CD14-positive monocyte (primary cell): Measurements from ENCODE around the gene ZP2. TPM values are rescaled to one million over a fixed set of nuclear protein-coding genes. Genes with fewer than 3 reads are reported as not detected.
A peak's percentile ranks its signal among the peaks of the same experiment; 100 is the strongest.
"Not testable (repeated sequence)": the region's sequence is repeated elsewhere in the genome, so short reads cannot be mapped to it uniquely, and the experiment has no call there.

Experiments
- DNase-seq, 3 donors: peaks; one replicate each; pipeline ENCODE4 v3.0.0-alpha.2; 2011 to 2022
- H2AFZ ChIP-seq: 2 replicates; pipeline ENCODE4 v1.6.0; 2012; ENCODE audit warnings: mild to moderate bottlenecking, low read depth, low read length, inconsistent platforms; ENCODE audit not compliant: insufficient read depth, poor library complexity, severe bottlenecking
- H3K27ac ChIP-seq, 2 donors: 1 replicate in 1 of 2; 2 replicates in 1 of 2; pipeline ENCODE4 v1.5.1; 2012 to 2013; ENCODE audit warnings: low read length in 2 of 2, control low read depth in 1 of 2, inconsistent platforms in 1 of 2, low read depth in 1 of 2, mild to moderate bottlenecking in 1 of 2
- H3K27me3 ChIP-seq, 2 donors: one replicate each; pipeline versions ENCODE4 v1.6.0 to v1.6.1; 2011 to 2013; ENCODE audit warnings: low read length in 2 of 2; ENCODE audit not compliant: control insufficient read depth in 2 of 2, insufficient read depth in 2 of 2
- H3K36me3 ChIP-seq, 2 donors: replicated peaks in 1 of 2; 1 replicate in 1 of 2; 2 replicates in 1 of 2; pipeline versions ENCODE4 v1.5.1 to v1.6.1; 2012 to 2013; ENCODE audit warnings: low read length in 2 of 2, control low read depth in 1 of 2, inconsistent platforms in 1 of 2, mild to moderate bottlenecking in 1 of 2; ENCODE audit not compliant: insufficient read depth in 2 of 2, control insufficient read depth in 1 of 2
- H3K4me1 ChIP-seq, 2 donors: 1 replicate in 1 of 2; 2 replicates in 1 of 2; pipeline versions ENCODE4 v1.5.1 to v1.6.1; 2012 to 2013; ENCODE audit warnings: low read length in 2 of 2, control low read depth in 1 of 2, inconsistent platforms in 1 of 2, mild to moderate bottlenecking in 1 of 2, moderate library complexity in 1 of 2; ENCODE audit not compliant: insufficient read depth in 2 of 2, control insufficient read depth in 1 of 2
- H3K4me2 ChIP-seq: replicated peaks from 2 replicates; pipeline ENCODE3; 2012; ENCODE audit warnings: low read length, moderate library complexity, mild to moderate bottlenecking; ENCODE audit not compliant: poor library complexity, severe bottlenecking; ENCODE audit errors: extremely low read depth
- H3K4me3 ChIP-seq, 3 experiments: fragments of 200-600 bp in 1 of 3; sonication (generic) in 1 of 3; replicated peaks in 1 of 3; 1 replicate in 2 of 3; 2 replicates in 1 of 3; pipeline ENCODE4 v1.5.1; 2011 to 2013; ENCODE audit warnings: low read length in 3 of 3, mild to moderate bottlenecking in 3 of 3, control low read depth in 2 of 3, low read depth in 2 of 3, inconsistent platforms in 1 of 3, moderate library complexity in 1 of 3
- H3K79me2 ChIP-seq: 2 replicates; pipeline ENCODE4 v1.6.0; 2012; ENCODE audit warnings: mild to moderate bottlenecking, control low read depth, inconsistent platforms, low read length, moderate library complexity; ENCODE audit not compliant: insufficient read depth
- H3K9ac ChIP-seq: 2 replicates; pipeline ENCODE4 v1.6.0; 2017; ENCODE audit warnings: low read length, mild to moderate bottlenecking; ENCODE audit not compliant: insufficient read depth, poor library complexity, severe bottlenecking
- H3K9me3 ChIP-seq, 2 donors: replicated peaks in 1 of 2; 1 replicate in 1 of 2; 2 replicates in 1 of 2; pipeline versions ENCODE4 v1.5.1 to v1.6.1; 2012 to 2013; ENCODE audit warnings: low read length in 2 of 2, control low read depth in 1 of 2; ENCODE audit not compliant: control insufficient read depth in 1 of 2, insufficient read depth in 1 of 2
- H4K20me1 ChIP-seq: 2 replicates; pipeline ENCODE4 v1.6.0; 2012; ENCODE audit warnings: mild to moderate bottlenecking, low read length, control low read depth, moderate library complexity; ENCODE audit not compliant: insufficient read depth
- H3K27ac Mint-ChIP-seq, 7 donors: one replicate each; pipeline ENCODE4 v1.8.0; 2020; ENCODE audit warnings: mild to moderate bottlenecking in 7 of 7, mixed read lengths in 7 of 7, moderate library complexity in 6 of 7, inconsistent platforms in 2 of 7
- H3K27me3 Mint-ChIP-seq, 3 donors: one replicate each; pipeline ENCODE4 v1.8.0; 2021 to 2022; ENCODE audit warnings: low read depth in 3 of 3, mild to moderate bottlenecking in 3 of 3, mixed read lengths in 3 of 3, moderate library complexity in 3 of 3, inconsistent platforms in 1 of 3
- H3K36me3 Mint-ChIP-seq, 2 donors: one replicate each; pipeline ENCODE4 v1.8.0; 2020; ENCODE audit warnings: mixed read lengths in 2 of 2, inconsistent platforms in 1 of 2, mild to moderate bottlenecking in 1 of 2
- H3K4me1 Mint-ChIP-seq: one replicate; pipeline ENCODE4 v1.8.0; 2020; ENCODE audit warnings: mild to moderate bottlenecking, mixed read lengths
- H3K4me3 Mint-ChIP-seq, 2 donors: one replicate each; pipeline ENCODE4 v1.8.0; 2020; ENCODE audit warnings: mild to moderate bottlenecking in 2 of 2, mixed read lengths in 2 of 2, moderate library complexity in 1 of 2
- H3K9me3 Mint-ChIP-seq, 7 donors: one replicate each; pipeline ENCODE4 v1.8.0; 2020 to 2022; ENCODE audit warnings: mixed read lengths in 7 of 7, mild to moderate bottlenecking in 6 of 7, moderate library complexity in 6 of 7, inconsistent platforms in 2 of 7
- WGBS: methylation state at CpG from one replicate; pipeline ENCODE4 v1.1.5; 2013; ENCODE audit warnings: missing lambda C conversion rate; ENCODE audit not compliant: insufficient coverage; 5-methylcytosine and 5-hydroxymethylcytosine counted together
- intact Hi-C, 2 donors: fragments of 100-400 bp; cut with micrococcal nuclease; formaldehyde crosslinking; loops; one replicate each; pipeline versions ENCODE4 v1.15.0 to v1.15.1; 2023
- polyA plus RNA-seq, 3 donors: library from polyadenylated mRNA; depleted of rRNA in 1 of 3; unstranded in 2 of 3; stranded (reverse) in 1 of 3; fragments of 300-500 nt in 2 of 3; fragments of >200 nt in 1 of 3; fragmentation: Illumina TruSeq in 2 of 3; gene quantifications; 1 replicate in 2 of 3; 2 replicates in 1 of 3; pipeline ENCODE4 v1.2.3, GENCODE V29; 2012 to 2021
- TF ChIP-seq, protein P1 (sequence below): fragments of 200-600 bp; IDR thresholded peaks from one replicate; pipeline ENCODE4 v1.8.0; 2022; ENCODE audit warnings: antibody characterized with exemption, mild to moderate bottlenecking

ZP2 gene
- polyA plus RNA-seq, 3 donors = not detected

GRCh38 chr16:21172650-21173049 lies 38.7 kb downstream of the ZP2 start:
- WGBS = 100% methylated on average over 3 of the region's 3 CpGs
- no peaks in the 10 kb centered on the region for H4K20me1 ChIP-seq
- no peak overlapping the region for H3K9ac ChIP-seq
- no peak overlapping the region for H3K27ac ChIP-seq
- H2AFZ ChIP-seq = no peak overlapping the region
- no peak overlapping the region for H3K4me3 ChIP-seq
- Mint-ChIP-seq H3K36me3 (peaks cover 54 to 63% of the 10 kb centered on the region in 2 donors), H3K27me3 (peaks cover 0 to under 1% (median under 1%) of the 10 kb centered on the region in 3 donors), H3K27ac (no peak overlapping the region), H3K4me1 (no peaks in the 10 kb centered on the region), H3K9me3 (no peaks in the 10 kb centered on the region), H3K4me3 (no peak overlapping the region)
- no peaks in the 10 kb centered on the region for H3K4me1 ChIP-seq
- H3K4me2 ChIP-seq = no peak overlapping the region
- peaks cover 24 to 71% of the 10 kb centered on the region in 2 donors for H3K36me3 ChIP-seq
- intact Hi-C loops = no loop called here
- DNase-seq = no peak
- H3K27me3 ChIP-seq = no peaks in the 10 kb centered on the region
- H3K79me2 ChIP-seq = no peaks in the 10 kb centered on the region
- TF ChIP-seq, protein P1, sequence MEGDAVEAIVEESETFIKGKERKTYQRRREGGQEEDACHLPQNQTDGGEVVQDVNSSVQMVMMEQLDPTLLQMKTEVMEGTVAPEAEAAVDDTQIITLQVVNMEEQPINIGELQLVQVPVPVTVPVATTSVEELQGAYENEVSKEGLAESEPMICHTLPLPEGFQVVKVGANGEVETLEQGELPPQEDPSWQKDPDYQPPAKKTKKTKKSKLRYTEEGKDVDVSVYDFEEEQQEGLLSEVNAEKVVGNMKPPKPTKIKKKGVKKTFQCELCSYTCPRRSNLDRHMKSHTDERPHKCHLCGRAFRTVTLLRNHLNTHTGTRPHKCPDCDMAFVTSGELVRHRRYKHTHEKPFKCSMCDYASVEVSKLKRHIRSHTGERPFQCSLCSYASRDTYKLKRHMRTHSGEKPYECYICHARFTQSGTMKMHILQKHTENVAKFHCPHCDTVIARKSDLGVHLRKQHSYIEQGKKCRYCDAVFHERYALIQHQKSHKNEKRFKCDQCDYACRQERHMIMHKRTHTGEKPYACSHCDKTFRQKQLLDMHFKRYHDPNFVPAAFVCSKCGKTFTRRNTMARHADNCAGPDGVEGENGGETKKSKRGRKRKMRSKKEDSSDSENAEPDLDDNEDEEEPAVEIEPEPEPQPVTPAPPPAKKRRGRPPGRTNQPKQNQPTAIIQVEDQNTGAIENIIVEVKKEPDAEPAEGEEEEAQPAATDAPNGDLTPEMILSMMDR = no peak
- H3K9me3 ChIP-seq = no peaks in the 10 kb centered on the region

GRCh38 chr16:21170116-21170515 lies 41.3 kb downstream of the ZP2 start:
- H3K27ac ChIP-seq = not testable (repeated sequence)

More at GRCh38 chr16:21170116-21170515, 41.3 kb downstream of the ZP2 start:
- H3K9me3 Mint-ChIP-seq, intact Hi-C loops, H3K27me3 ChIP-seq, H3K4me3 ChIP-seq, H2AFZ ChIP-seq, DNase-seq, H3K4me1 Mint-ChIP-seq, H3K9me3 ChIP-seq, H3K27me3 Mint-ChIP-seq, H3K4me1 ChIP-seq, H3K4me2 ChIP-seq, H3K9ac ChIP-seq, H4K20me1 ChIP-seq, H3K4me3 Mint-ChIP-seq, H3K79me2 ChIP-seq: not testable (repeated sequence)
- Mint-ChIP-seq H3K27ac (peak overlapping the region in 1 of 7 donors; percentile 58), H3K36me3 (peaks cover 55 to 61% of the 10 kb centered on the region in 2 donors)
- 98% methylated on average over 7 of the region's 8 CpGs for WGBS
- peaks cover 22 to 65% of the 10 kb centered on the region in 2 donors for H3K36me3 ChIP-seq
